Lower leg skin (tissue), 3 donors: ENCODE data around the gene COX6B1.

Experiments
- CTCF ChIP-seq, 3 donors: fragments of 450-650 bp; IDR thresholded peaks; one replicate each; pipeline ENCODE4 v1.5.1; 2016; ENCODE audit warnings: antibody characterized with exemption in 3 of 3, mild to moderate bottlenecking in 3 of 3, moderate library complexity in 2 of 3
- POLR2A ChIP-seq, 2 donors: fragments of 450-650 bp; IDR thresholded peaks; one replicate each; pipeline ENCODE4 v1.6.1; 2016 to 2017; ENCODE audit warnings: antibody characterized with exemption in 2 of 2, mild to moderate bottlenecking in 1 of 2, moderate library complexity in 1 of 2

GRCh38 chr19:35696835-35697234, 48.7 kb downstream of the COX6B1 start:
- TF ChIP-seq CTCF (IDR thresholded peaks at IDR 0.05) (no peak), POLR2A (IDR thresholded peaks at IDR 0.05) (no peak)
